ENCODE measurements around the gene AMBP. TPM values are rescaled to one million over a fixed set of nuclear protein-coding genes. Genes with fewer than 3 reads are reported as not detected.

AMBP gene
- total RNA-seq, 1 donor from 2014 or later, result not detected

DNA sequence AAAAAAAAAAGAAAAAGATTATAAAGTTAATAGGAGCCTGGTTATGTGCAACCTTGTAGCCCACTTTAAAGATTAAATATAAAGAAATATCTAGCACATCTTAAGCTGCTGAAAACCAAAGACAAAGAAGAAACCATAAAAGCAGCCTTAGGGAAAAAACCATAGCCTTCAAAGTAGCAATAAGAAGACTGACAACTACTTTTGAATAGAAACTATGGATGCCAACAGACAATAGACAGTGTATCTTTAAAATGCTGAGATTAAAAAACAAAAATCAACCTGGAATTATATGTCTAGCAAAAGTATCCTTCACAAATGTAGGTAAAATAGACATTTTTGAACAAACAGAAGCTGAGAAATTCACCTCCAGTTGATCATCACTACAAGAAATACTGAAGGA, 24.4 kb upstream of the AMBP start:
- H3K9me3 Mint-ChIP-seq (ENCODE audit: low read depth), result peaks cover 12% of the 10 kb centered on the region
- no peak overlapping the region for H3K4me3 Mint-ChIP-seq (ENCODE audit: unreplicated experiment)
- peaks cover 7% of the 10 kb centered on the region for H3K36me3 Mint-ChIP-seq (ENCODE audit: low read depth)
- H3K4me1 Mint-ChIP-seq (ENCODE audit: low read depth), result peaks cover 5% of the 10 kb centered on the region
- TF ChIP-seq, protein P1, sequence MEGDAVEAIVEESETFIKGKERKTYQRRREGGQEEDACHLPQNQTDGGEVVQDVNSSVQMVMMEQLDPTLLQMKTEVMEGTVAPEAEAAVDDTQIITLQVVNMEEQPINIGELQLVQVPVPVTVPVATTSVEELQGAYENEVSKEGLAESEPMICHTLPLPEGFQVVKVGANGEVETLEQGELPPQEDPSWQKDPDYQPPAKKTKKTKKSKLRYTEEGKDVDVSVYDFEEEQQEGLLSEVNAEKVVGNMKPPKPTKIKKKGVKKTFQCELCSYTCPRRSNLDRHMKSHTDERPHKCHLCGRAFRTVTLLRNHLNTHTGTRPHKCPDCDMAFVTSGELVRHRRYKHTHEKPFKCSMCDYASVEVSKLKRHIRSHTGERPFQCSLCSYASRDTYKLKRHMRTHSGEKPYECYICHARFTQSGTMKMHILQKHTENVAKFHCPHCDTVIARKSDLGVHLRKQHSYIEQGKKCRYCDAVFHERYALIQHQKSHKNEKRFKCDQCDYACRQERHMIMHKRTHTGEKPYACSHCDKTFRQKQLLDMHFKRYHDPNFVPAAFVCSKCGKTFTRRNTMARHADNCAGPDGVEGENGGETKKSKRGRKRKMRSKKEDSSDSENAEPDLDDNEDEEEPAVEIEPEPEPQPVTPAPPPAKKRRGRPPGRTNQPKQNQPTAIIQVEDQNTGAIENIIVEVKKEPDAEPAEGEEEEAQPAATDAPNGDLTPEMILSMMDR (IDR thresholded peaks at IDR 0.05), result no peak
- DNase-seq (ENCODE audit: low spot score), result no peak
- H3K27ac Mint-ChIP-seq (ENCODE audit: unreplicated experiment), result no peak overlapping the region
- H3K27me3 Mint-ChIP-seq (ENCODE audit: low read depth), result peaks cover 20% of the 10 kb centered on the region

GRCh38 chr9:114100536-114100935, 22.4 kb upstream of the AMBP start:
- peaks cover 7% of the 10 kb centered on the region for H3K36me3 Mint-ChIP-seq (ENCODE audit: low read depth)
- H3K4me3 Mint-ChIP-seq (ENCODE audit: unreplicated experiment), result no peak overlapping the region
- peaks cover 5% of the 10 kb centered on the region for H3K4me1 Mint-ChIP-seq (ENCODE audit: low read depth)
- TF ChIP-seq, protein P1 (IDR thresholded peaks at IDR 0.05), result no peak
- peaks cover 21% of the 10 kb centered on the region for H3K27me3 Mint-ChIP-seq (ENCODE audit: low read depth)
- no peak overlapping the region for H3K27ac Mint-ChIP-seq (ENCODE audit: unreplicated experiment)
- DNase-seq (ENCODE audit: low spot score), result no peak
- H3K9me3 Mint-ChIP-seq (ENCODE audit: low read depth), result peaks cover 12% of the 10 kb centered on the region

- Mint-ChIP-seq H3K36me3 (ENCODE audit: low read depth) (peaks cover 7% of the 10 kb centered on the region), H3K27ac (ENCODE audit: unreplicated experiment) (no peak overlapping the region), H3K9me3 (ENCODE audit: low read depth) (peaks cover 12% of the 10 kb centered on the region), H3K4me3 (ENCODE audit: unreplicated experiment) (no peak overlapping the region), H3K4me1 (ENCODE audit: low read depth) (peaks cover 5% of the 10 kb centered on the region), H3K27me3 (ENCODE audit: low read depth) (peaks cover 18% of the 10 kb centered on the region)
- TF ChIP-seq, protein P1 (IDR thresholded peaks at IDR 0.05), result no peak
- DNase-seq (ENCODE audit: low spot score), result no peak
Observed at GRCh38 chr9:114099669-114100270, 21.7 kb upstream of the AMBP start.

DNA sequence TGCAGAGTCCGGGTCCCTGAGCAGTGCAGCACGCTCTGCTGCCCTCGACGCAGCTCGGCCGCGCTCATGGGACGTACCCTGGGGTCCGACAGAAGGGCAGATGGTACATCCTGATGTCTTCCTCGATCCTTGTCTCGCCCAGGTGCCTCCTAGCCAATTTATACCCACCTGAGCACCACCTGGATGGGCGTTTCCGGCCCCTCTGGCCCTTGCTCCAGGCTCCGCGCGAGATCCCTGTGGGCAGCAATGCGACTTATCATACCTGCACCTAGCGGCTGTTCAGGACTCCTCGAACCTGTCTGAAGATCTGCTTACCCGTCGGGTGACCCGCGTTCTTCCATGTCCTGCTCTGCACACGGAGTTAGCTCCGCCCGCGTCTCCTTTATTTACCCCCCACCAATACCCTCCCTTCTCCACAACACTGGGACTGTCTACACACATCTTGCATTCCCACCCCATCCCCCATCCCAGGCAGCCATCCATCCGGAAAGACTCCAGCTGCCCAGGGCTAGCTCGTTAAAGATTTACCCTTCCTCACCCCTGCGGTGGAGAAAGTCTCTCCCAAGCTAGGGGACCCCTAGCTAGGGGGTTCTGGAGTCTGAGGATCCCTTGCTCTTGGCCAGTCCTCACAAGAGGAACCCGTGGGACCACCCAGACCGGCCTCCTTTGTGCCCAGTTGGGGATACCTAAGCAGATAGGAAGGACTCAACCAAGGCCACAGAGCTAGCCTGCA, 21.0 kb upstream of the AMBP start, which contains the start of gene KIF12:
Gene KIF12 (minus strand): TSS at position 357 of the 733 bp plus-strand sequence. CDS start 16 bp downstream, at position 341.
- H3K4me3 Mint-ChIP-seq (ENCODE audit: unreplicated experiment), result peak within 1 kb of the TSS; percentile 56
- peaks cover 7% of the 10 kb centered on the region for H3K36me3 Mint-ChIP-seq (ENCODE audit: low read depth)
- peaks cover 12% of the 10 kb centered on the region for H3K9me3 Mint-ChIP-seq (ENCODE audit: low read depth)
- H3K27ac Mint-ChIP-seq (ENCODE audit: unreplicated experiment), result no peak within 1 kb of the TSS
- TF ChIP-seq, protein P1 (IDR thresholded peaks at IDR 0.05), result no peak
- H3K27me3 Mint-ChIP-seq (ENCODE audit: low read depth), result peaks cover 11% of the 10 kb centered on the region
- DNase-seq (ENCODE audit: low spot score), result no peak
- H3K4me1 Mint-ChIP-seq (ENCODE audit: low read depth), result peaks cover 5% of the 10 kb centered on the region

GRCh38 chr9:114098021-114098935, 20.2 kb upstream of the AMBP start:
- peaks cover 9% of the 10 kb centered on the region for H3K27me3 Mint-ChIP-seq (ENCODE audit: low read depth)

More at GRCh38 chr9:114098021-114098935, 20.2 kb upstream of the AMBP start:
- H3K27ac Mint-ChIP-seq (ENCODE audit: unreplicated experiment), result no peak overlapping the region
- peaks cover 12% of the 10 kb centered on the region for H3K9me3 Mint-ChIP-seq (ENCODE audit: low read depth)
- TF ChIP-seq, protein P1 (IDR thresholded peaks at IDR 0.05), result peak; percentile 20
- H3K4me3 Mint-ChIP-seq (ENCODE audit: unreplicated experiment), result peak overlapping the region; percentile 56
- peaks cover 7% of the 10 kb centered on the region for H3K36me3 Mint-ChIP-seq (ENCODE audit: low read depth)
- peak; percentile 68 for DNase-seq (ENCODE audit: low spot score)
- peaks cover 5% of the 10 kb centered on the region for H3K4me1 Mint-ChIP-seq (ENCODE audit: low read depth)
